Erythroblast (primary cell): ENCODE measurements around the gene PTPRD.

Source experiments
- GATA1 ChIP-seq: IDR thresholded peaks from 2 replicates; pipeline ENCODE4 v1.6.1; 2011; ENCODE audit warnings: low read depth, mild to moderate bottlenecking, control low read depth, low read length, moderate library complexity
- POLR2A ChIP-seq: IDR thresholded peaks from 2 replicates; pipeline ENCODE4 v1.6.1; 2011; ENCODE audit warnings: mild to moderate bottlenecking, low read length

DNA sequence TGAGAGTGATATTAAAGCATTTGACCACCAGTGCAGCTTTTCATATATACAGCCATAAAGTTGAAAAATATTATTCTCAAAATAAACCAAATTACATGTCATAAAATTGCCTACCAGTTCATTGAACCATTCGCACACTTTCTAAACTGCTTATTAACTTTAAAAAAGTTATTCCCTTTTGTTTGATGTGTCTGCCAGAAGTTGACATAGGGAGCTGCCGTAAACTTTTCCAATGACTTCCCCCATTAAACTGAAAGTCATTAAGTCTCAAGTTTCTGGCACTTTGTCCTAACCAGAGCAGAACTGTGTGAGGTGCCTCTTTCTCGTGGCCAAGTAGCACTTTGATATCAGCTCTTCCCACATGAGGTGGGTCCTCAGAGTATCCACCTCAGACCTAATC is 2231.2 kb downstream of the PTPRD start:
- no peak for TF ChIP-seq POLR2A
- TF ChIP-seq GATA1 = no peak
